Ovary (tissue), 9 donors: ENCODE measurements around the gene SLC38A9. TPM values are rescaled to one million over a fixed set of nuclear protein-coding genes. Genes with fewer than 3 reads are reported as not detected.

Source experiments
- DNase-seq, 5 donors: peaks; one replicate each; pipeline ENCODE4 v3.0.0-alpha.2; 2019 to 2020
- H3K27ac ChIP-seq, 2 donors: fragments of 200-600 bp; one replicate each; pipeline versions ENCODE4 v1.5.1 to v1.8.0; 2019 to 2022
- H3K27me3 ChIP-seq: fragments of 200-600 bp; one replicate; pipeline ENCODE4 v1.8.0; 2022
- H3K36me3 ChIP-seq: fragments of 200-600 bp; sonication (generic); one replicate; pipeline ENCODE4 v1.5.1; 2019
- H3K4me1 ChIP-seq: one replicate; pipeline ENCODE4 v1.8.1; 2013; ENCODE audit warnings: mild to moderate bottlenecking, moderate library complexity; ENCODE audit not compliant: insufficient read depth
- H3K4me3 ChIP-seq: fragments of 200-600 bp; sonication (generic); one replicate; pipeline ENCODE4 v1.5.1; 2017
- H3K9me3 ChIP-seq, 2 donors: fragments of 200-600 bp in 1 of 2; sonication (generic) in 1 of 2; one replicate each; pipeline versions ENCODE4 v1.5.1 to v1.8.1; 2013 to 2019; ENCODE audit warnings: mild to moderate bottlenecking in 1 of 2, moderate library complexity in 1 of 2
- CTCF ChIP-seq, 3 donors: fragments of 450-650 bp in 2 of 3; fragments of 200-600 bp in 1 of 3; IDR thresholded peaks; one replicate each; pipeline versions ENCODE4 v1.5.1 to v1.8.0; 2016 to 2022; ENCODE audit warnings: antibody characterized with exemption in 3 of 3, mild to moderate bottlenecking in 1 of 3
- EP300 ChIP-seq: sonication (generic); formaldehyde crosslinking; IDR thresholded peaks from one replicate; pipeline ENCODE4 v1.6.1; 2017; ENCODE audit warnings: antibody characterized with exemption
- POLR2A ChIP-seq: fragments of 450-650 bp; IDR thresholded peaks from one replicate; pipeline ENCODE4 v1.6.1; 2017; ENCODE audit warnings: antibody characterized with exemption, mild to moderate bottlenecking, moderate library complexity
- WGBS, 3 donors: extraction: QIAGEN DNeasy Blood & Tissue Kit in 1 of 3; methylation state at CpG; one replicate each; pipeline versions ENCODE4 v1.1.5 to v1.1.7; 2013 to 2017; 5-methylcytosine and 5-hydroxymethylcytosine counted together
- intact Hi-C, 4 donors: fragments of 100-400 bp; cut with DNase I; formaldehyde crosslinking; loops; one replicate each; pipeline versions ENCODE4 v1.11.0 to v1.15.1; 2022 to 2023
- polyA plus RNA-seq, 2 donors: library from polyadenylated mRNA; stranded (reverse); fragments of 200-250 nt in 1 of 2; fragments of 350-450 nt in 1 of 2; fragmentation: Illumina TruSeq in 1 of 2; extraction: RNeasy Lipid Tissue Mini Kit (QIAGEN cat#74804) in 1 of 2; gene quantifications; one replicate each; pipeline ENCODE4 v1.2.3, GENCODE V29; 2013 to 2014
- total RNA-seq, 7 donors: library from RNA; depleted of rRNA in 2 of 7; stranded (reverse); fragments of >200 nt in 2 of 7; fragmentation: NEBNext Ultra II Directional in 3 of 7; extraction: Animal tissue kit (Norgen Biotek cat#: 25700) in 3 of 7; gene quantifications; one replicate each; pipeline versions ENCODE4 v1.1.0 to v1.2.4, GENCODE V29; 2016 to 2023
- donor health status: DM: no; HTN: no; CAD: no; lungs with moderate emphysema.
- donor health status: DM: no; HTN: no; CAD: no.
- donor health status: Bipolar disorder and iron deficiency.
- donor health status: DM: yes; HTN: yes; CAD: no.
- donor health status: DM: no; HTN: no; CAD: no.
- donor health status: DM: yes; HTN: yes; CAD: no.

Gene SLC38A9
- total and polyA plus RNA-seq, 9 donors: 7.9 to 29.6 (median 16.2) TPM

GRCh38 chr5:55634209-55634805, 77.8 kb downstream of the SLC38A9 start:
- peak in 3 of 5 donors; percentile 28 to 42 (median 32) for DNase-seq
- no peak overlapping the region for H3K4me3 ChIP-seq
- H3K27ac ChIP-seq: no peak overlapping the region

DNA sequence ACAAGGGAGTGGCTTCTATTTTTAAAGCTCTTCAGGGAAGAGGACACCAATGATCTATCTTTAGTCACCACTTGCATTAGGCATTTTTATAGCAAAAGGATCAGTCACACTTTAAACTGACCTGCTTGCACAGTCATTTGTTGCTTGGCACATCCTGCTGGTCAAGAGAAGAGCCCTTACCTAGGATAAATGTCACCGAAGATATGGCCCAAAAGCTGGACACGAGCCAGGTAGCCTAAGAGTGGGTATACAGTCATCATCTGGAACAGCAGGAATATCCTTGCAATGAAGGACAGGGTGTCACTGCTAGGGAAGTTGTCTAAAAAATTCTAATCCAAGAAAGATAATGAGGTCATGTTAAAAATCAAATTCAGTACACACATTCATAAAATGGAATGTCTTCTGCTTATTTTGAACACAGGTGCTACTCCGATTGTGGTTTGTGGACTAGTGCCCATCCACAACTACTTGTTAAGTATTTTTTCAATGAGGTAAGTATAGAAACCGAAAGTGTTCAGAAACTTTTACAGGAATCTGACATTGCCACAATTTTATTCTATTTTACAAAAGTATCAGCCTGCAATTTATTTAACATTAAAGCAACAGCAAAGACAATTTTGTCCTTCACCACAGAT, 78.4 kb downstream of the SLC38A9 start:
- Histone ChIP-seq H3K27me3 (no peaks in the 10 kb centered on the region), H3K36me3 (no peaks in the 10 kb centered on the region), H3K9me3 (no peaks in the 10 kb centered on the region), H3K4me3 (no peak overlapping the region), H3K27ac (no peak overlapping the region), H3K4me1 (peaks cover 11% of the 10 kb centered on the region)
- TF ChIP-seq CTCF (IDR thresholded peaks at IDR 0.05) (no peak), EP300 (no peak), POLR2A (no peak)
- intact Hi-C loops: no loop called here
- DNase-seq: no peak
- WGBS, 3 donors: 34 to 37% (median 35%) methylated on average over 4 of the region's 4 CpGs

More at GRCh38 chr5:55634209-55634805, 77.8 kb downstream of the SLC38A9 start:
- H3K4me1 ChIP-seq: peaks cover 15% of the 10 kb centered on the region
- no peaks in the 10 kb centered on the region for H3K9me3 ChIP-seq
- no peaks in the 10 kb centered on the region for H3K36me3 ChIP-seq
- intact Hi-C loops: no loop called here
- 4 to 19% (median 7%) methylated on average over 1 of the region's 1 CpG for WGBS, 3 donors
- no peak for TF ChIP-seq POLR2A
- H3K27me3 ChIP-seq: no peaks in the 10 kb centered on the region

- H3K4me3 ChIP-seq: no peak overlapping the region
- H3K27ac ChIP-seq: no peak overlapping the region
- no peaks in the 10 kb centered on the region for H3K36me3 ChIP-seq
- no peak for DNase-seq
- 80 to 83% (median 81%) methylated on average over 5 of the region's 5 CpGs for WGBS, 3 donors
- H3K9me3 ChIP-seq: no peaks in the 10 kb centered on the region
- H3K4me1 ChIP-seq: peaks cover 2% of the 10 kb centered on the region
- no peak for TF ChIP-seq POLR2A
- TF ChIP-seq EP300: no peak
- no peak for TF ChIP-seq CTCF (IDR thresholded peaks at IDR 0.05)
- intact Hi-C loops: no loop called here
- no peaks in the 10 kb centered on the region for H3K27me3 ChIP-seq
These were observed 82.3 kb downstream of the SLC38A9 start for GRCh38 chr5:55629815-55630214.

DNA sequence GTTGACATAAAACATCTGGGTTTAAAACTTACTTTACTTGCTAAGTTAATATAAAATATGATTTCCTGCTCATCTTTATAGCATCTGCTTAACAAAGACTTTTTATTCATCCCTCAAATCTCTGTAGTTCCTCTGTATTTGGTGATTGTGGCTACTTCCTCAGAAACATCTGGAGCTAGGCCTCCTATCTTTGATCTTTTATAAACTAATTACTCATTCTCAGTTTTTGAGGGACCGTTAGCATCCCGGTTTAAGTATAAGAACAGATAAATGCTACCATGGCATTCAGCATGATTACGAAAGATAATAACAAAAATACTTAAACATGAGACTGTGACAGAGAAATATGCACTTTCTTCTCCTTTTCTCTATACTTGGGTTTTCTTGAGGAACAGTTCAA, 85.3 kb downstream of the SLC38A9 start:
- no peaks in the 10 kb centered on the region for H3K4me1 ChIP-seq
- H3K27ac ChIP-seq: no peak overlapping the region
- H3K27me3 ChIP-seq: no peaks in the 10 kb centered on the region
- TF ChIP-seq POLR2A (no peak), EP300 (no peak), CTCF (IDR thresholded peaks at IDR 0.05) (no peak)
- WGBS, 3 donors: 34 to 44% (median 42%) methylated on average over 3 of the region's 3 CpGs
- H3K9me3 ChIP-seq: no peaks in the 10 kb centered on the region
- intact Hi-C loops: no loop called here
- no peaks in the 10 kb centered on the region for H3K36me3 ChIP-seq
- no peak overlapping the region for H3K4me3 ChIP-seq
- DNase-seq: no peak

DNA sequence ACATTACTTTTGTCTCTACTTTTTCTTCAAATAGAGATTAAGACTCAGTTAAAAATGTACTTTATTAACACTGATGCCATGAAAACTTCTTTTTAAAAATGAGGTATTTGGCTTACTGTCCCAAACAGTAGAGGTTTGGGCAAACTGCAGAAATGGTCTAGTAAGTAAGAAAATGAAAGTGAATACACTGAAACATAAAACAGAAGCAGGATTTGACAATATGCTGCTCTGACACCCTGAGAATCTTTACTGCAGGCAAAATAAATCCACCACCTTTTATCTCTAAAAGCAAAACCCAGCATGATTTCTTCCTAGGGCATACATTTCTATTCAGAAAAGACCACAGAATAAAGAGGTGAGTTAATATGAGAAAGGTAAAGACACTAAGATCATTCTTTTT, 86.2 kb downstream of the SLC38A9 start:
- H3K4me1 ChIP-seq: peaks cover 1% of the 10 kb centered on the region
- H3K27ac ChIP-seq: no peak overlapping the region
- intact Hi-C loops: no loop called here
- no peaks in the 10 kb centered on the region for H3K36me3 ChIP-seq
- TF ChIP-seq CTCF (IDR thresholded peaks at IDR 0.05) (no peak), EP300 (no peak), POLR2A (no peak)
- DNase-seq: no peak
- H3K9me3 ChIP-seq: no peaks in the 10 kb centered on the region
- H3K4me3 ChIP-seq: no peak overlapping the region
- no peaks in the 10 kb centered on the region for H3K27me3 ChIP-seq
